Choroid plexus epithelial cell (primary cell): ENCODE measurements around the gene ADORA1.

Experiments used
- DNase-seq: peaks from one replicate; pipeline ENCODE4 v3.0.0-alpha.2; 2010; ENCODE audit warnings: low read depth
- H3K4me3 ChIP-seq: 2 replicates; pipeline ENCODE4 v1.5.1; 2011; ENCODE audit warnings: low read depth, mild to moderate bottlenecking, control low read depth, low read length, moderate library complexity
- TF ChIP-seq, protein P1 (sequence below): conservative IDR thresholded peaks from 2 replicates; pipeline ENCODE4 v1.5.1; 2011; ENCODE audit warnings: low read depth, mild to moderate bottlenecking, control low read depth, inconsistent platforms, low read length, moderate library complexity

The ADORA1 gene

GRCh38 chr1:203177470-203178039 lies 50.0 kb downstream of the ADORA1 start:
- TF ChIP-seq, protein P1, sequence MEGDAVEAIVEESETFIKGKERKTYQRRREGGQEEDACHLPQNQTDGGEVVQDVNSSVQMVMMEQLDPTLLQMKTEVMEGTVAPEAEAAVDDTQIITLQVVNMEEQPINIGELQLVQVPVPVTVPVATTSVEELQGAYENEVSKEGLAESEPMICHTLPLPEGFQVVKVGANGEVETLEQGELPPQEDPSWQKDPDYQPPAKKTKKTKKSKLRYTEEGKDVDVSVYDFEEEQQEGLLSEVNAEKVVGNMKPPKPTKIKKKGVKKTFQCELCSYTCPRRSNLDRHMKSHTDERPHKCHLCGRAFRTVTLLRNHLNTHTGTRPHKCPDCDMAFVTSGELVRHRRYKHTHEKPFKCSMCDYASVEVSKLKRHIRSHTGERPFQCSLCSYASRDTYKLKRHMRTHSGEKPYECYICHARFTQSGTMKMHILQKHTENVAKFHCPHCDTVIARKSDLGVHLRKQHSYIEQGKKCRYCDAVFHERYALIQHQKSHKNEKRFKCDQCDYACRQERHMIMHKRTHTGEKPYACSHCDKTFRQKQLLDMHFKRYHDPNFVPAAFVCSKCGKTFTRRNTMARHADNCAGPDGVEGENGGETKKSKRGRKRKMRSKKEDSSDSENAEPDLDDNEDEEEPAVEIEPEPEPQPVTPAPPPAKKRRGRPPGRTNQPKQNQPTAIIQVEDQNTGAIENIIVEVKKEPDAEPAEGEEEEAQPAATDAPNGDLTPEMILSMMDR = no peak
- no peak overlapping the region for H3K4me3 ChIP-seq
- DNase-seq = no peak

DNA sequence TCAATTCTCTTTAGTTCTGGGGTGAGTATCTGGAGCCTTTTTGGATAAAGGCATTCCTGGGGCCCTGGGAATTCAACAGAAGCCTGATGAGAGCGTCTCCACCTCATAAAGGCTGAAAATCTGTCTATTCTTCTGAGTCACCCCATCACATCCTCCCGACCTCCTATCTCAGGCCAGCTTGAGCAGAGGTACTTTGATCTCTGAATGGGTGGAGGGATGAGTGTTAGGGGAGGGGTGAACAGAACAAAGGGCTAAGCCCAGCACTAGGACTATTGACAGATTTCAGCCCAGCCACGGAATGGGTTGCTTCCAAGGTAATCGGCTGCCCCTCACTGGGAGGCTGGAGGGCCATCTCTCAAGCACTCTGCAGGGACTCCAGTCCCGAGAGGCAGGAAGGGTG lies 50.6 kb downstream of the ADORA1 start:
- DNase-seq = no peak
- TF ChIP-seq, protein P1 = no peak
- no peak overlapping the region for H3K4me3 ChIP-seq

DNA sequence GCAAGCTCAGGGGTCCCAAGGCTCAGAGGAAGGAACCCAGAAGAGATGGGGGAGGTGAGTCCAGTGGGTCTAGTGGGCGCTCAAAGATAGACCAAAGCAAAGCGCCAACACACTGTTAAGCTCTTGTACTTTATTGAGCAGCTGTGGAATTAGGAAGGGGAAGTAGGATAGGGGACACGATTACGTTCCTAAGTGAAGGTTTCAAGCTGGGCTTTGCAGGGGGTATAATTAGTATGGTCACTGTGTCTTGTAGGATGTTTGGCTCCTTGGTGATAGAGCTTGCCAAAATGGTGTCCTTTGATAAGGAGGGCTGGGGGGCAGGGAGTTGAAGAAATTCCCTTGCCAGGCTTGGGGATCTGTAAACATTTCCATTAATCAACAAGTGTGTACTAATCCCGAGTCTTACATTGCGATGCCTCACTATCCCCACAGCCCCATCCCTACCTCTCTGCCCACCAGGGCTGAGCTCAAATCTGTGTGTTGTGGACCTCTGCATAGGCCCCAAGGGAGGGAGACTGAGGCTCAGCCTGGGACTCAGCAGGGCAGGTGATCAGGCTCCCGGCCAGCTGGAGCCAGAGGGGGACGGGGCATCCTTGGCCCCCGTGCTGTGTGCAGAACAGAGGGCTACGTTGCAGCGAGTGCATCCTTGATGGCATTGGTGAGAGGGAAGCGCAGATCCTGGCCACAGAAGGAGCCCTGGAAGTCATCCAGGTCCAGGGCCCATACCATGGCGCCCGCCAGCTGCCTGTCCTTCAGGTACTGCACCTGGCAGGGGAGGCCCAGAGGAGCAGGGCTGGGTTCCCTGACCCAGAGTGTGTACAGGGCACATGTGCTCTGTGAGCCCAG lies 51.5 kb downstream of the ADORA1 start:
- no peak overlapping the region for H3K4me3 ChIP-seq
- TF ChIP-seq, protein P1 = no peak
- no peak for DNase-seq

GRCh38 chr1:203179667-203180005 lies 52.1 kb downstream of the ADORA1 start:
- TF ChIP-seq, protein P1 = no peak
- no peak for DNase-seq
- H3K4me3 ChIP-seq = no peak overlapping the region

- H3K4me3 ChIP-seq = no peak overlapping the region
- TF ChIP-seq, protein P1 = no peak
- no peak for DNase-seq
Observed at GRCh38 chr1:203180611-203181330, 53.2 kb downstream of the ADORA1 start.

DNA sequence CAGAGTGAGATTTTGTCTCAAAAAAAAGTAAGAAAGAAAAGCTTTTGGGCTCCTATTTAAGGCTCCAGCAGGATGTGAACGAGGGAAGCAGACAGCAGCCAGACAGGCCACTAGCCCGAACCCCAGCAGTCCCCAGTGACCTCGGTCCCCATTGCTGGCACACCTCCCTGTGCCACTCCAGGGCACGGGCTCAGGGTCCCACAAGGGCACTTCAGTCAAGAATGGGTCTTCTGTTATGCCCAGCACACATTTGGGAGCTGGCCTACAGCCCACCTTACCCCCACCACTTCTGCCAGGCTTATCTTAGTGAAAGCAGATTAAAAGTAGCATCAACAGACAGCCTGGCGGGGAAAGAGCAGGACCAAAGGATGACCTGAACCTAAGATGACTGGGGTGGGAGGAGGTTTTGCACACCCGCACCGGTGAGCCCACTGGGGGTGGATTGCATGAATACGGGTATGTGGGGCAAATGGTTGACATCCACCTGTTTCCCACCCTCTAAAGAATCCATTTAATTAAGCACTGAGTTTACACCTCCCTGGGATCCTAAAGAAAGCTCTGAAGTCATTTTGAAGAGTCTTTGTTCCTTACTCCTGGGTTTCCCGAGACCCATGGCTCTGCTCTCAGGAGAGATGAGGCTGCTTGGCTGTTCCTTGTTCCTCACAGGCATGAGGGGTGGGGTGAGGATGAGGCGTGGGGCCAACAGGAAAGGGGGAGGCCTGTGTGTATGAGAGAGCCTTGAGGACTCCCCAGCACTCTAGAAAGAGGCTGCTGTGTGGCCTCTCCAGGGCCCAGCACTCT lies 54.3 kb downstream of the ADORA1 start:
- no peak for DNase-seq
- TF ChIP-seq, protein P1 = no peak
- H3K4me3 ChIP-seq = no peak overlapping the region
